ENCODE data around the gene NRXN3. TPM values are rescaled to one million over a fixed set of nuclear protein-coding genes. Genes with fewer than 3 reads are reported as not detected.

Gene NRXN3
- total and polyA plus RNA-seq, 2 experiments from 2014 or later: 1.0 to 1.8 TPM

DNA sequence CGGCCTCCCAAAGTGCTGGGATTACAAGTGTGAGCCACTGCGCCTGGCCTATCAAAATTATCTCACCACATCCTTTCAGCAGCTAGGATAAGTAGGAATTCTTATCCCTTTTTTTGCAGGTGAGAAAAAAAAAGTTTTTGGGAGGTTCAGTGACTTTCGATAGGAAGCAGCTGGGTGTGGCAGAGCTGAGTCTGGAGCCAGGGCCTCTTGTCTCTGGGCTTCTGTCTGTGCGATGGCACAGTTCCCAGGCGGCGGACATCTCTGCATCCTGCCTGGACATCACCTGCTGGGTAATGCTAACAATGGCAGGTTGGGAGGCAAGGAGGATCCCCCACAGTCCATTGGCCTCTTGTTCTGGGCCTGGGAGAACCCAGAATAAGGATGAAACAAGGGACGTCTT is 12.5 kb downstream of the NRXN3 start:
- no peak overlapping the region for H2AFZ ChIP-seq
- H3K27me3 ChIP-seq (ENCODE audit: insufficient read depth): no peaks in the 10 kb centered on the region
- H3F3A ChIP-seq (replicated peaks; ENCODE audit: low read depth): no peaks in the 10 kb centered on the region
- no peak for TF ChIP-seq JUNB (IDR thresholded peaks at IDR 0.05; ENCODE audit: unreplicated experiment)
- TF ChIP-seq, protein P1, sequence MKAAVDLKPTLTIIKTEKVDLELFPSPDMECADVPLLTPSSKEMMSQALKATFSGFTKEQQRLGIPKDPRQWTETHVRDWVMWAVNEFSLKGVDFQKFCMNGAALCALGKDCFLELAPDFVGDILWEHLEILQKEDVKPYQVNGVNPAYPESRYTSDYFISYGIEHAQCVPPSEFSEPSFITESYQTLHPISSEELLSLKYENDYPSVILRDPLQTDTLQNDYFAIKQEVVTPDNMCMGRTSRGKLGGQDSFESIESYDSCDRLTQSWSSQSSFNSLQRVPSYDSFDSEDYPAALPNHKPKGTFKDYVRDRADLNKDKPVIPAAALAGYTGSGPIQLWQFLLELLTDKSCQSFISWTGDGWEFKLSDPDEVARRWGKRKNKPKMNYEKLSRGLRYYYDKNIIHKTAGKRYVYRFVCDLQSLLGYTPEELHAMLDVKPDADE (IDR thresholded peaks at IDR 0.05): no peak
- no peak for TF ChIP-seq STAT1 (IDR thresholded peaks at IDR 0.05; ENCODE audit: unreplicated experiment)
- peaks cover 5% of the 10 kb centered on the region for H3K27me3 Mint-ChIP-seq (ENCODE audit: insufficient read depth, low read depth, poor library complexity)
- no peaks in the 10 kb centered on the region for H3K9me2 ChIP-seq (ENCODE audit: insufficient read depth)
- DNase-seq (ENCODE audit: low spot score) (no peak), ATAC-seq (no peak)
- H3K79me2 ChIP-seq (replicated peaks; ENCODE audit: insufficient read depth): no peaks in the 10 kb centered on the region
- H3K4me1 Mint-ChIP-seq: no peaks in the 10 kb centered on the region
- no peaks in the 10 kb centered on the region for H3K36me3 ChIP-seq (ENCODE audit: insufficient read depth)
- no peak overlapping the region for H3K4me2 ChIP-seq
- no peak overlapping the region for H3K4me3 ChIP-seq
- no peaks in the 10 kb centered on the region for H4K20me1 ChIP-seq (replicated peaks; ENCODE audit: insufficient read depth)
- H3K9me3 Mint-ChIP-seq: no peaks in the 10 kb centered on the region
- no peak overlapping the region for H3K4me3 Mint-ChIP-seq
- H3K27ac ChIP-seq (ENCODE audit: low read depth): no peak overlapping the region
- H3K4me1 ChIP-seq (ENCODE audit: insufficient read depth): no peaks in the 10 kb centered on the region
- no peaks in the 10 kb centered on the region for H3K36me3 Mint-ChIP-seq (ENCODE audit: low read depth)
- no peak overlapping the region for H3K27ac Mint-ChIP-seq

DNA sequence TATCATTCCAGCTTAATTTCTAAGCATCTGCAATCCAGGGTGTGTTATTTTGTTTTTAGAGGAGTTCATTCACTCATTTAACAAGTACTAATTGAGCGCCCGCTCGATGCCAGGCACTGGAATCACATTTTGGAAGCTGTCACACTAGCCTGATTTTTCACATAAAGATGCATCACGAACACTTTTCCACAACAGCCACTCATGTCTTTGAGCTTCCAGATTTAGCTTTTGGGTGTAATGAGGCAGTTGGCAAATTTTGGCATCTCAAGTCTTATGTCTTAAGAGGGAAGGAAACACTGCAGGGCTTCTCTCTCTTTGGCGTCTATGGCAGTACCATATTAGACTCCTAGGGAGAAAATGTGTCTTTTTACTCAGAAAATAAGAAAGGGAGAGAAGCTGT is 14.0 kb downstream of the NRXN3 start:
- no peaks in the 10 kb centered on the region for H3K27me3 ChIP-seq (ENCODE audit: insufficient read depth)
- no peaks in the 10 kb centered on the region for H3F3A ChIP-seq (replicated peaks; ENCODE audit: low read depth)
- Mint-ChIP-seq H3K4me3 (no peak overlapping the region), H3K9me3 (no peaks in the 10 kb centered on the region), H3K4me1 (no peaks in the 10 kb centered on the region), H3K36me3 (ENCODE audit: low read depth) (no peaks in the 10 kb centered on the region), H3K27me3 (ENCODE audit: insufficient read depth, low read depth, poor library complexity) (peaks cover 2% of the 10 kb centered on the region), H3K27ac (no peak overlapping the region)
- H3K4me1 ChIP-seq (ENCODE audit: insufficient read depth): no peaks in the 10 kb centered on the region
- no peaks in the 10 kb centered on the region for H3K36me3 ChIP-seq (ENCODE audit: insufficient read depth)
- no peaks in the 10 kb centered on the region; the same call in 1 of the 2 replicates for H3K9me2 ChIP-seq (ENCODE audit: insufficient read depth)
- H3K4me3 ChIP-seq: no peak overlapping the region
- no peak overlapping the region for H2AFZ ChIP-seq
- H3K27ac ChIP-seq (ENCODE audit: low read depth): no peak overlapping the region
- no peak overlapping the region for H3K4me2 ChIP-seq
- H3K79me2 ChIP-seq (replicated peaks; ENCODE audit: insufficient read depth): no peaks in the 10 kb centered on the region
- H4K20me1 ChIP-seq (replicated peaks; ENCODE audit: insufficient read depth): no peaks in the 10 kb centered on the region
- no peak for ATAC-seq
- DNase-seq (ENCODE audit: low spot score): no peak
- TF ChIP-seq ZNF331 (CRISPR knock-in tag; IDR thresholded peaks at IDR 0.05; ENCODE audit: low read depth) (no peak), POLR2AphosphoS5 (IDR thresholded peaks at IDR 0.05; ENCODE audit: low read depth) (no peak), NANOG (IDR thresholded peaks at IDR 0.05; ENCODE audit: borderline replicate concordance) (no peak), JUNB (IDR thresholded peaks at IDR 0.05; ENCODE audit: unreplicated experiment) (no peak), EZH2 (IDR thresholded peaks at IDR 0.05; ENCODE audit: low read depth, unreplicated experiment) (no peak)
- TF ChIP-seq, protein P2, sequence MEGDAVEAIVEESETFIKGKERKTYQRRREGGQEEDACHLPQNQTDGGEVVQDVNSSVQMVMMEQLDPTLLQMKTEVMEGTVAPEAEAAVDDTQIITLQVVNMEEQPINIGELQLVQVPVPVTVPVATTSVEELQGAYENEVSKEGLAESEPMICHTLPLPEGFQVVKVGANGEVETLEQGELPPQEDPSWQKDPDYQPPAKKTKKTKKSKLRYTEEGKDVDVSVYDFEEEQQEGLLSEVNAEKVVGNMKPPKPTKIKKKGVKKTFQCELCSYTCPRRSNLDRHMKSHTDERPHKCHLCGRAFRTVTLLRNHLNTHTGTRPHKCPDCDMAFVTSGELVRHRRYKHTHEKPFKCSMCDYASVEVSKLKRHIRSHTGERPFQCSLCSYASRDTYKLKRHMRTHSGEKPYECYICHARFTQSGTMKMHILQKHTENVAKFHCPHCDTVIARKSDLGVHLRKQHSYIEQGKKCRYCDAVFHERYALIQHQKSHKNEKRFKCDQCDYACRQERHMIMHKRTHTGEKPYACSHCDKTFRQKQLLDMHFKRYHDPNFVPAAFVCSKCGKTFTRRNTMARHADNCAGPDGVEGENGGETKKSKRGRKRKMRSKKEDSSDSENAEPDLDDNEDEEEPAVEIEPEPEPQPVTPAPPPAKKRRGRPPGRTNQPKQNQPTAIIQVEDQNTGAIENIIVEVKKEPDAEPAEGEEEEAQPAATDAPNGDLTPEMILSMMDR (conservative IDR thresholded peaks at IDR 0.05; ENCODE audit: low read depth in 2 of 2): no peak
- TF ChIP-seq, protein P3, sequence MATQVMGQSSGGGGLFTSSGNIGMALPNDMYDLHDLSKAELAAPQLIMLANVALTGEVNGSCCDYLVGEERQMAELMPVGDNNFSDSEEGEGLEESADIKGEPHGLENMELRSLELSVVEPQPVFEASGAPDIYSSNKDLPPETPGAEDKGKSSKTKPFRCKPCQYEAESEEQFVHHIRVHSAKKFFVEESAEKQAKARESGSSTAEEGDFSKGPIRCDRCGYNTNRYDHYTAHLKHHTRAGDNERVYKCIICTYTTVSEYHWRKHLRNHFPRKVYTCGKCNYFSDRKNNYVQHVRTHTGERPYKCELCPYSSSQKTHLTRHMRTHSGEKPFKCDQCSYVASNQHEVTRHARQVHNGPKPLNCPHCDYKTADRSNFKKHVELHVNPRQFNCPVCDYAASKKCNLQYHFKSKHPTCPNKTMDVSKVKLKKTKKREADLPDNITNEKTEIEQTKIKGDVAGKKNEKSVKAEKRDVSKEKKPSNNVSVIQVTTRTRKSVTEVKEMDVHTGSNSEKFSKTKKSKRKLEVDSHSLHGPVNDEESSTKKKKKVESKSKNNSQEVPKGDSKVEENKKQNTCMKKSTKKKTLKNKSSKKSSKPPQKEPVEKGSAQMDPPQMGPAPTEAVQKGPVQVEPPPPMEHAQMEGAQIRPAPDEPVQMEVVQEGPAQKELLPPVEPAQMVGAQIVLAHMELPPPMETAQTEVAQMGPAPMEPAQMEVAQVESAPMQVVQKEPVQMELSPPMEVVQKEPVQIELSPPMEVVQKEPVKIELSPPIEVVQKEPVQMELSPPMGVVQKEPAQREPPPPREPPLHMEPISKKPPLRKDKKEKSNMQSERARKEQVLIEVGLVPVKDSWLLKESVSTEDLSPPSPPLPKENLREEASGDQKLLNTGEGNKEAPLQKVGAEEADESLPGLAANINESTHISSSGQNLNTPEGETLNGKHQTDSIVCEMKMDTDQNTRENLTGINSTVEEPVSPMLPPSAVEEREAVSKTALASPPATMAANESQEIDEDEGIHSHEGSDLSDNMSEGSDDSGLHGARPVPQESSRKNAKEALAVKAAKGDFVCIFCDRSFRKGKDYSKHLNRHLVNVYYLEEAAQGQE (IDR thresholded peaks at IDR 0.05; ENCODE audit: unreplicated experiment): no peak
- TF ChIP-seq, protein P4, sequence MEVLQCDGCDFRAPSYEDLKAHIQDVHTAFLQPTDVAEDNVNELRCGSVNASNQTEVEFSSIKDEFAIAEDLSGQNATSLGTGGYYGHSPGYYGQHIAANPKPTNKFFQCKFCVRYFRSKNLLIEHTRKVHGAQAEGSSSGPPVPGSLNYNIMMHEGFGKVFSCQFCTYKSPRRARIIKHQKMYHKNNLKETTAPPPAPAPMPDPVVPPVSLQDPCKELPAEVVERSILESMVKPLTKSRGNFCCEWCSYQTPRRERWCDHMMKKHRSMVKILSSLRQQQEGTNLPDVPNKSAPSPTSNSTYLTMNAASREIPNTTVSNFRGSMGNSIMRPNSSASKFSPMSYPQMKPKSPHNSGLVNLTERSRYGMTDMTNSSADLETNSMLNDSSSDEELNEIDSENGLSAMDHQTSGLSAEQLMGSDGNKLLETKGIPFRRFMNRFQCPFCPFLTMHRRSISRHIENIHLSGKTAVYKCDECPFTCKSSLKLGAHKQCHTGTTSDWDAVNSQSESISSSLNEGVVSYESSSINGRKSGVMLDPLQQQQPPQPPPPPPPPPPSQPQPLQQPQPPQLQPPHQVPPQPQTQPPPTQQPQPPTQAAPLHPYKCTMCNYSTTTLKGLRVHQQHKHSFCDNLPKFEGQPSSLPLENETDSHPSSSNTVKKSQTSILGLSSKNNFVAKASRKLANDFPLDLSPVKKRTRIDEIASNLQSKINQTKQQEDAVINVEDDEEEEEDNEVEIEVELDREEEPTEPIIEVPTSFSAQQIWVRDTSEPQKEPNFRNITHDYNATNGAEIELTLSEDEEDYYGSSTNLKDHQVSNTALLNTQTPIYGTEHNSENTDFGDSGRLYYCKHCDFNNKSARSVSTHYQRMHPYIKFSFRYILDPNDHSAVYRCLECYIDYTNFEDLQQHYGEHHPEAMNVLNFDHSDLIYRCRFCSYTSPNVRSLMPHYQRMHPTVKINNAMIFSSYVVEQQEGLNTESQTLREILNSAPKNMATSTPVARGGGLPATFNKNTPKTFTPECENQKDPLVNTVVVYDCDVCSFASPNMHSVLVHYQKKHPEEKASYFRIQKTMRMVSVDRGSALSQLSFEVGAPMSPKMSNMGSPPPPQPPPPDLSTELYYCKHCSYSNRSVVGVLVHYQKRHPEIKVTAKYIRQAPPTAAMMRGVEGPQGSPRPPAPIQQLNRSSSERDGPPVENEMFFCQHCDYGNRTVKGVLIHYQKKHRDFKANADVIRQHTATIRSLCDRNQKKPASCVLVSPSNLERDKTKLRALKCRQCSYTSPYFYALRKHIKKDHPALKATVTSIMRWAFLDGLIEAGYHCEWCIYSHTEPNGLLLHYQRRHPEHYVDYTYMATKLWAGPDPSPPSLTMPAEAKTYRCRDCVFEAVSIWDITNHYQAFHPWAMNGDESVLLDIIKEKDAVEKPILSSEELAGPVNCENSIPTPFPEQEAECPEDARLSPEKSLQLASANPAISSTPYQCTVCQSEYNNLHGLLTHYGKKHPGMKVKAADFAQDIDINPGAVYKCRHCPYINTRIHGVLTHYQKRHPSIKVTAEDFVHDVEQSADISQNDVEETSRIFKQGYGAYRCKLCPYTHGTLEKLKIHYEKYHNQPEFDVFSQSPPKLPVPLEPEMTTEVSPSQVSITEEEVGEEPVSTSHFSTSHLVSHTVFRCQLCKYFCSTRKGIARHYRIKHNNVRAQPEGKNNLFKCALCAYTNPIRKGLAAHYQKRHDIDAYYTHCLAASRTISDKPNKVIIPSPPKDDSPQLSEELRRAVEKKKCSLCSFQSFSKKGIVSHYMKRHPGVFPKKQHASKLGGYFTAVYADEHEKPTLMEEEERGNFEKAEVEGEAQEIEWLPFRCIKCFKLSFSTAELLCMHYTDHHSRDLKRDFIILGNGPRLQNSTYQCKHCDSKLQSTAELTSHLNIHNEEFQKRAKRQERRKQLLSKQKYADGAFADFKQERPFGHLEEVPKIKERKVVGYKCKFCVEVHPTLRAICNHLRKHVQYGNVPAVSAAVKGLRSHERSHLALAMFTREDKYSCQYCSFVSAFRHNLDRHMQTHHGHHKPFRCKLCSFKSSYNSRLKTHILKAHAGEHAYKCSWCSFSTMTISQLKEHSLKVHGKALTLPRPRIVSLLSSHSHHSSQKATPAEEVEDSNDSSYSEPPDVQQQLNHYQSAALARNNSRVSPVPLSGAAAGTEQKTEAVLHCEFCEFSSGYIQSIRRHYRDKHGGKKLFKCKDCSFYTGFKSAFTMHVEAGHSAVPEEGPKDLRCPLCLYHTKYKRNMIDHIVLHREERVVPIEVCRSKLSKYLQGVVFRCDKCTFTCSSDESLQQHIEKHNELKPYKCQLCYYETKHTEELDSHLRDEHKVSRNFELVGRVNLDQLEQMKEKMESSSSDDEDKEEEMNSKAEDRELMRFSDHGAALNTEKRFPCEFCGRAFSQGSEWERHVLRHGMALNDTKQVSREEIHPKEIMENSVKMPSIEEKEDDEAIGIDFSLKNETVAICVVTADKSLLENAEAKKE (CRISPR knock-in tag; IDR thresholded peaks at IDR 0.05): no peak

Data from GM23338 (cell line).